ENCODE results near the gene MACROD1. TPM values are rescaled to one million over a fixed set of nuclear protein-coding genes. Genes with fewer than 3 reads are reported as not detected.

Gene MACROD1
- total and polyA plus RNA-seq, 2 donors (not counting 1 experiment from before 2014, with no cell fraction given) = 2.7 to 8.6 TPM

- no peaks in the 10 kb centered on the region for H3K9me3 ChIP-seq (ENCODE audit: control extremely low read depth in 1 of 3, control insufficient read depth in 2 of 3, insufficient read depth in 1 of 3, low read length in 2 of 3)
- CTCF ChIA-PET = no interaction called here
- H3K27ac Mint-ChIP-seq = no peak overlapping the region
Measured at GRCh38 chr11:64081745-64082442, 84.0 kb downstream of the MACROD1 start.

GRCh38 chr11:64080390-64080789 lies 85.5 kb downstream of the MACROD1 start:
- no peak overlapping the region for H3K27ac Mint-ChIP-seq
- no peaks in the 10 kb centered on the region for H4K20me1 ChIP-seq (ENCODE audit: control insufficient read depth, insufficient read depth, low read length, poor library complexity, severe bottlenecking)

More at GRCh38 chr11:64081745-64082442, 84.0 kb downstream of the MACROD1 start:
- 94% methylated on average over 27 of the region's 27 CpGs for whole genome bisulfite sequencing (ENCODE audit: insufficient coverage)
- H2AFZ ChIP-seq (ENCODE audit: insufficient read depth, low read depth, low read length, poor library complexity, severe bottlenecking) = no peak overlapping the region
- Mint-ChIP-seq H3K4me1 (no peaks in the 10 kb centered on the region), H3K9me3 (ENCODE audit: insufficient read depth) (no peaks in the 10 kb centered on the region), H3K27me3 (no peaks in the 10 kb centered on the region), H3K4me3 (no peak overlapping the region)
- H3K4me1 ChIP-seq (ENCODE audit: control insufficient read depth in 2 of 2, insufficient read depth in 2 of 2, low read length in 2 of 2) = no peaks in the 10 kb centered on the region
- H3K27ac ChIP-seq (ENCODE audit: low read length in 2 of 2) = no peak overlapping the region
- TF ChIP-seq CTCF (IDR thresholded peaks at IDR 0.05) = no peak
- no peak for TF ChIP-seq EZH2 (IDR thresholded peaks at IDR 0.05; ENCODE audit: borderline replicate concordance, insufficient read depth, low read depth, low read length, poor library complexity, severe bottlenecking)
- DNase-seq = no peak
- H3K9ac ChIP-seq (ENCODE audit: low read length) = no peak overlapping the region
- intact Hi-C loops (cut with micrococcal nuclease) = no loop called here
- no peak overlapping the region for H3K4me2 ChIP-seq (replicated peaks; ENCODE audit: low read depth, low read length, poor library complexity, severe bottlenecking)
- H4K20me1 ChIP-seq (ENCODE audit: control insufficient read depth, insufficient read depth, low read length, poor library complexity, severe bottlenecking) = no peaks in the 10 kb centered on the region
- H3K4me3 ChIP-seq (ENCODE audit: control extremely low read depth in 1 of 5, extremely low read depth in 1 of 5, insufficient read depth in 1 of 5, low read depth in 2 of 5, low read length in 4 of 5) = no peak overlapping the region
- POLR2A ChIA-PET = no interaction called here
- H3K36me3 ChIP-seq (replicated peaks in 1 of 2; ENCODE audit: control extremely low read depth in 1 of 2, control insufficient read depth in 1 of 2, extremely low read depth in 1 of 2, insufficient read depth in 2 of 2, low read length in 1 of 2) = no peaks in the 10 kb centered on the region
- H3K79me2 ChIP-seq (ENCODE audit: control insufficient read depth, insufficient read depth, low read length) = no peaks in the 10 kb centered on the region
- no peak for ATAC-seq (ENCODE audit: low read depth)
- no peaks in the 10 kb centered on the region for H3K27me3 ChIP-seq (replicated peaks in 1 of 4; ENCODE audit: control extremely low read depth in 1 of 4, control insufficient read depth in 3 of 4, insufficient read depth in 4 of 4, low read length in 3 of 4)

More at GRCh38 chr11:64080390-64080789, 85.5 kb downstream of the MACROD1 start:
- intact Hi-C loops (cut with micrococcal nuclease) = no loop called here
- H3K9me3 ChIP-seq (ENCODE audit: control extremely low read depth in 1 of 3, control insufficient read depth in 2 of 3, insufficient read depth in 1 of 3, low read length in 2 of 3) = no peaks in the 10 kb centered on the region
- no peak for TF ChIP-seq CTCF (IDR thresholded peaks at IDR 0.05)
- TF ChIP-seq EZH2 (IDR thresholded peaks at IDR 0.05; ENCODE audit: borderline replicate concordance, insufficient read depth, low read depth, low read length, poor library complexity, severe bottlenecking) = no peak
- ATAC-seq (ENCODE audit: low read depth) (no peak), DNase-seq (no peak)
- H3K4me1 ChIP-seq (ENCODE audit: control insufficient read depth in 2 of 2, insufficient read depth in 2 of 2, low read length in 2 of 2) = no peaks in the 10 kb centered on the region
- H3K4me3 ChIP-seq (ENCODE audit: control extremely low read depth in 1 of 5, extremely low read depth in 1 of 5, insufficient read depth in 1 of 5, low read depth in 2 of 5, low read length in 4 of 5) = no peak overlapping the region
- Mint-ChIP-seq H3K27me3 (no peaks in the 10 kb centered on the region), H3K4me1 (no peaks in the 10 kb centered on the region), H3K9me3 (ENCODE audit: insufficient read depth) (no peaks in the 10 kb centered on the region), H3K4me3 (no peak overlapping the region)
- no peaks in the 10 kb centered on the region for H3K79me2 ChIP-seq (ENCODE audit: control insufficient read depth, insufficient read depth, low read length)
- ChIA-PET POLR2A (no interaction called here), CTCF (no interaction called here)
- H3K4me2 ChIP-seq (replicated peaks; ENCODE audit: low read depth, low read length, poor library complexity, severe bottlenecking) = no peak overlapping the region
- 100% methylated on average over 2 of the region's 10 CpGs for WGBS (ENCODE audit: insufficient coverage)
- no peaks in the 10 kb centered on the region for H3K36me3 ChIP-seq (replicated peaks in 1 of 2; ENCODE audit: control extremely low read depth in 1 of 2, control insufficient read depth in 1 of 2, extremely low read depth in 1 of 2, insufficient read depth in 2 of 2, low read length in 1 of 2)
- H3K9ac ChIP-seq (ENCODE audit: low read length) = no peak overlapping the region
- no peaks in the 10 kb centered on the region for H3K27me3 ChIP-seq (replicated peaks in 1 of 4; ENCODE audit: control extremely low read depth in 1 of 4, control insufficient read depth in 3 of 4, insufficient read depth in 4 of 4, low read length in 3 of 4)
- H2AFZ ChIP-seq (ENCODE audit: insufficient read depth, low read depth, low read length, poor library complexity, severe bottlenecking) = no peak overlapping the region
- H3K27ac ChIP-seq (ENCODE audit: low read length in 2 of 2) = no peak overlapping the region

All from B cell (primary cell).